SK-N-SH (cell line): ENCODE data around the gene IFNAR1.

ENCODE experiments used
- CTCF ChIP-seq: fragments of 200-600 bp; sonication (generic); IDR thresholded peaks from 2 replicates; pipeline ENCODE4 v1.6.1; 2017; ENCODE audit warnings: antibody characterized with exemption, mild to moderate bottlenecking, moderate library complexity
- EP300 ChIP-seq, 2 experiments: IDR thresholded peaks; 2 replicates each; pipeline versions ENCODE4 v1.4.0 to v1.6.1; 2012; ENCODE audit warnings: borderline replicate concordance in 1 of 2, low read depth in 1 of 2, low read length in 1 of 2
- GABPA ChIP-seq: IDR thresholded peaks from 2 replicates; pipeline ENCODE4 v1.4.0; 2012; ENCODE audit warnings: low read depth, mild to moderate bottlenecking

GRCh38 chr21:33357177-33357576, 32.4 kb downstream of the IFNAR1 start:
- TF ChIP-seq CTCF: no peak
- no peak for TF ChIP-seq EP300 (IDR thresholded peaks at IDR 0.05; ENCODE audit: borderline replicate concordance in 1 of 2, low read depth in 1 of 2, low read length in 1 of 2)
- TF ChIP-seq GABPA: no peak
